Esophagus muscularis mucosa (tissue), 4 donors: ENCODE data around the gene PECR. TPM values are rescaled to one million over a fixed set of nuclear protein-coding genes. Genes with fewer than 3 reads are reported as not detected.

Source experiments
- DNase-seq: peaks from one replicate; pipeline ENCODE4 v3.0.0-alpha.2; 2017; ENCODE audit errors: extremely low spot score
- H3K27ac ChIP-seq, 4 donors: fragments of 200-600 bp; sonication (generic); replicated peaks in 1 of 4; 1 replicate in 3 of 4; 2 replicates in 1 of 4; pipeline ENCODE4 v1.5.1; 2016 to 2019; ENCODE audit warnings: mild to moderate bottlenecking in 1 of 4
- H3K27me3 ChIP-seq, 4 donors: fragments of 200-600 bp; sonication (generic); one replicate each; pipeline versions ENCODE4 v1.5.1 to v1.6.0; 2016 to 2019
- H3K36me3 ChIP-seq, 4 donors: fragments of 200-600 bp; sonication (generic); one replicate each; pipeline ENCODE4 v1.5.1; 2016 to 2019
- H3K4me1 ChIP-seq, 4 donors: fragments of 200-600 bp; sonication (generic); one replicate each; pipeline ENCODE4 v1.5.1; 2016 to 2019
- H3K4me3 ChIP-seq, 4 donors: fragments of 200-600 bp; sonication (generic); 1 replicate in 2 of 4; 2 replicates in 2 of 4; pipeline ENCODE4 v1.5.1; 2016 to 2019; ENCODE audit warnings: mild to moderate bottlenecking in 4 of 4, moderate library complexity in 1 of 4
- H3K9me3 ChIP-seq, 4 donors: fragments of 200-600 bp; sonication (generic); 1 replicate in 3 of 4; 2 replicates in 1 of 4; pipeline ENCODE4 v1.5.1; 2016 to 2019
- EP300 ChIP-seq: sonication (generic); formaldehyde crosslinking; IDR thresholded peaks from one replicate; pipeline ENCODE4 v1.6.1; 2017; ENCODE audit warnings: antibody characterized with exemption
- POLR2A ChIP-seq: fragments of 450-650 bp; IDR thresholded peaks from one replicate; pipeline ENCODE4 v1.6.1; 2017; ENCODE audit warnings: antibody characterized with exemption, moderate library complexity, mild to moderate bottlenecking, low read depth
- POLR2AphosphoS5 ChIP-seq, 2 donors: sonication (generic); formaldehyde crosslinking; IDR thresholded peaks; one replicate each; pipeline ENCODE4 v1.6.1; 2017; ENCODE audit warnings: antibody characterized with exemption in 2 of 2
- WGBS: methylation state at CpG from one replicate; pipeline ENCODE4 v1.1.5; 2018; 5-methylcytosine and 5-hydroxymethylcytosine counted together
- intact Hi-C: fragments of 100-400 bp; cut with DNase I; formaldehyde crosslinking; loops from one replicate; pipeline ENCODE4 v1.15.1; 2023
- total RNA-seq, 4 donors: library from RNA; depleted of rRNA; stranded (reverse); fragments of >200 nt; gene quantifications; one replicate each; pipeline versions ENCODE4 v1.1.0 to v1.2.1, GENCODE V29; 2016
- TF ChIP-seq, protein P1 (sequence below), 3 experiments: fragments of 200-600 bp in 2 of 3; fragments of 450-650 bp in 1 of 3; sonication (generic) in 2 of 3; IDR thresholded peaks; one replicate each; pipeline ENCODE4 v1.5.1; 2017 to 2019; ENCODE audit warnings: antibody characterized with exemption in 3 of 3, mild to moderate bottlenecking in 2 of 3, moderate library complexity in 1 of 3

PECR gene
- total RNA-seq, 4 donors from 2014 or later: 3.3 to 14.8 (median 10.0) TPM

- no peak overlapping the region for H3K27ac ChIP-seq
- intact Hi-C loops: no loop called here
- H3K4me3 ChIP-seq: no peak overlapping the region
- TF ChIP-seq, protein P1, sequence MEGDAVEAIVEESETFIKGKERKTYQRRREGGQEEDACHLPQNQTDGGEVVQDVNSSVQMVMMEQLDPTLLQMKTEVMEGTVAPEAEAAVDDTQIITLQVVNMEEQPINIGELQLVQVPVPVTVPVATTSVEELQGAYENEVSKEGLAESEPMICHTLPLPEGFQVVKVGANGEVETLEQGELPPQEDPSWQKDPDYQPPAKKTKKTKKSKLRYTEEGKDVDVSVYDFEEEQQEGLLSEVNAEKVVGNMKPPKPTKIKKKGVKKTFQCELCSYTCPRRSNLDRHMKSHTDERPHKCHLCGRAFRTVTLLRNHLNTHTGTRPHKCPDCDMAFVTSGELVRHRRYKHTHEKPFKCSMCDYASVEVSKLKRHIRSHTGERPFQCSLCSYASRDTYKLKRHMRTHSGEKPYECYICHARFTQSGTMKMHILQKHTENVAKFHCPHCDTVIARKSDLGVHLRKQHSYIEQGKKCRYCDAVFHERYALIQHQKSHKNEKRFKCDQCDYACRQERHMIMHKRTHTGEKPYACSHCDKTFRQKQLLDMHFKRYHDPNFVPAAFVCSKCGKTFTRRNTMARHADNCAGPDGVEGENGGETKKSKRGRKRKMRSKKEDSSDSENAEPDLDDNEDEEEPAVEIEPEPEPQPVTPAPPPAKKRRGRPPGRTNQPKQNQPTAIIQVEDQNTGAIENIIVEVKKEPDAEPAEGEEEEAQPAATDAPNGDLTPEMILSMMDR (IDR thresholded peaks at IDR 0.05): no peak
- TF ChIP-seq EP300 (no peak), POLR2AphosphoS5 (IDR thresholded peaks at IDR 0.05) (no peak), POLR2A (no peak)
- H3K9me3 ChIP-seq: no peaks in the 10 kb centered on the region
- H3K27me3 ChIP-seq: no peaks in the 10 kb centered on the region
- H3K4me1 ChIP-seq: no peaks in the 10 kb centered on the region
- 77% methylated on average over 5 of the region's 5 CpGs for WGBS
- peaks cover 8 to 37% (median 20%) of the 10 kb centered on the region in 4 donors for H3K36me3 ChIP-seq
- no peak for DNase-seq
Measured at GRCh38 chr2:216066230-216066629, 15.4 kb downstream of the PECR start.

GRCh38 chr2:216064665-216065064, 16.9 kb downstream of the PECR start:
- WGBS: 89% methylated on average over 1 of the region's 1 CpG
- Histone ChIP-seq H3K9me3 (no peaks in the 10 kb centered on the region), H3K27me3 (no peaks in the 10 kb centered on the region), H3K4me1 (no peaks in the 10 kb centered on the region), H3K36me3 (peaks cover 8 to 41% (median 20%) of the 10 kb centered on the region in 4 donors), H3K27ac (no peak overlapping the region), H3K4me3 (no peak overlapping the region)
- no peak for DNase-seq
- intact Hi-C loops: no loop called here
- TF ChIP-seq POLR2A (no peak), EP300 (no peak), POLR2AphosphoS5 (IDR thresholded peaks at IDR 0.05) (no peak)
- TF ChIP-seq, protein P1 (IDR thresholded peaks at IDR 0.05): no peak

DNA sequence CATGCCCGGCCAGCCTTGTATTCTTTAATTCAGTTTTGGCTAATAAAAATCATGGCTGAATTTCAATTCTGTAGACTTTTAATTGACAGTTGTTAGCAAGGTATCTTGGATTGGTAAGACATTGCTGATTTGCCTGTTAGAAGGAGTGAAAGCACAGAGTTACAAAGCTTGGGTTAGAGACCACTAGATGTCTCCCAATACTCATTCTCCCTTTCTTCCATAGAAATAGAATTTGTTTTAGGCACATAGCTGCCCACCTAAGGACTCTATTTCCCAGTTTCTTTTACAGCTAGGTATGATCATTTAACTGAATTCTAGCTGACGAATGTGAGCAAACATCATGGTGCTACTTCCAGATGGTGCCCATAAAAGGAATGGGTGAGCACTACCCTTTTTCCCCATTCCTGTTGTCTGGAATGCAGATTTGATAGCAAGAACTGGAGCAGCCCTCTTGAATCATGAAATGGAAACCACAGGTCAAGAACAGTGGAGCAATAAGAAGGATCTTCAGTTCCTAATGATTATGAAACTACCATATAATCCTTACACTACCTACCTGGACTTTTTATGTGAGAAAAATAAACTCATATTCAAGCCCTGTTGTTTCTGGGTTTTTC, 17.5 kb downstream of the PECR start:
- 89% methylated on average over 2 of the region's 2 CpGs for WGBS
- Histone ChIP-seq H3K36me3 (peaks cover 8 to 41% (median 20%) of the 10 kb centered on the region in 4 donors), H3K4me1 (no peaks in the 10 kb centered on the region), H3K9me3 (no peaks in the 10 kb centered on the region), H3K4me3 (no peak overlapping the region), H3K27ac (no peak overlapping the region), H3K27me3 (no peaks in the 10 kb centered on the region)
- intact Hi-C loops: no loop called here
- no peak for DNase-seq
- no peak for TF ChIP-seq POLR2AphosphoS5 (IDR thresholded peaks at IDR 0.05)
- TF ChIP-seq, protein P1 (IDR thresholded peaks at IDR 0.05): no peak
- TF ChIP-seq EP300: no peak
- no peak for TF ChIP-seq POLR2A

- Histone ChIP-seq H3K9me3 (no peaks in the 10 kb centered on the region), H3K27ac (no peak overlapping the region), H3K27me3 (no peaks in the 10 kb centered on the region), H3K4me3 (no peak overlapping the region), H3K4me1 (no peaks in the 10 kb centered on the region), H3K36me3 (peaks cover 4 to 20% (median 8%) of the 10 kb centered on the region in 4 donors)
- 96% methylated on average over 5 of the region's 5 CpGs for WGBS
- DNase-seq: no peak
- no peak for TF ChIP-seq EP300
- TF ChIP-seq, protein P1 (IDR thresholded peaks at IDR 0.05): no peak
- TF ChIP-seq POLR2A: no peak
- TF ChIP-seq POLR2AphosphoS5 (IDR thresholded peaks at IDR 0.05): no peak
- intact Hi-C loops: no loop called here
Measured at GRCh38 chr2:216059233-216059834, 22.3 kb downstream of the PECR start.
